ENCODE results near the gene CIDEB. TPM values are rescaled to one million over a fixed set of nuclear protein-coding genes. Genes with fewer than 3 reads are reported as not detected.

The CIDEB gene
- total and polyA plus RNA-seq, 2 of the 13 experiments (the other 11 are each of a cell fraction or from before 2014, with no cell fraction given) = 35.8 to 110 TPM

DNA sequence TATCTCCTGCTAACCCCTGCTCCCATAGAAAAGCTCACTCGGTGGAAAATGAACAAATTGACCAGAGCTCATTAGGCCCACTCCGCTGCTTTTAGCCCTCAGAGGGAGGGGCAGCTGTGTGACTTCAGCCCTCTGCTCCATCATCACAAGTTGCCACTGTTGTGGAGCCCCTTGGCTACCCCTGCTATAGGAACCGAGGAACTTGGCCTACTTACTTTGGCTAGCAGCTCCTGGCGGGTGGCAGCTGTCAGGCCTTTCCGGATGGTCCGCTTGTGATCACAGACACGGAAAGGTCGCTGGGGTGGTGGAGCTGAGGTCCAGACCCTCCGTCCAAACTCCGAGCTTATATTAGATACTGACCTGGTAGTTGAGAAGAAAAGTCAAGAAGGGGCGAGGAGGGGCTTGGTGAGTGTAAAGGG, 612 bp downstream of the CIDEB start (continued):
- peak; percentile 36; the same call in 1 of the 2 replicates for TF ChIP-seq ZNF768 (CRISPR knock-in tag; IDR thresholded peaks at IDR 0.05)
- TF ChIP-seq, protein P1, sequence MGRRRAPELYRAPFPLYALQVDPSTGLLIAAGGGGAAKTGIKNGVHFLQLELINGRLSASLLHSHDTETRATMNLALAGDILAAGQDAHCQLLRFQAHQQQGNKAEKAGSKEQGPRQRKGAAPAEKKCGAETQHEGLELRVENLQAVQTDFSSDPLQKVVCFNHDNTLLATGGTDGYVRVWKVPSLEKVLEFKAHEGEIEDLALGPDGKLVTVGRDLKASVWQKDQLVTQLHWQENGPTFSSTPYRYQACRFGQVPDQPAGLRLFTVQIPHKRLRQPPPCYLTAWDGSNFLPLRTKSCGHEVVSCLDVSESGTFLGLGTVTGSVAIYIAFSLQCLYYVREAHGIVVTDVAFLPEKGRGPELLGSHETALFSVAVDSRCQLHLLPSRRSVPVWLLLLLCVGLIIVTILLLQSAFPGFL (CRISPR knock-in tag; IDR thresholded peaks at IDR 0.05) = no peak
- TF ChIP-seq ZNF547 (CRISPR knock-in tag; IDR thresholded peaks at IDR 0.05) = peak; percentile 21; the same call in 1 of the 2 replicates
- TF ChIP-seq, protein P2, sequence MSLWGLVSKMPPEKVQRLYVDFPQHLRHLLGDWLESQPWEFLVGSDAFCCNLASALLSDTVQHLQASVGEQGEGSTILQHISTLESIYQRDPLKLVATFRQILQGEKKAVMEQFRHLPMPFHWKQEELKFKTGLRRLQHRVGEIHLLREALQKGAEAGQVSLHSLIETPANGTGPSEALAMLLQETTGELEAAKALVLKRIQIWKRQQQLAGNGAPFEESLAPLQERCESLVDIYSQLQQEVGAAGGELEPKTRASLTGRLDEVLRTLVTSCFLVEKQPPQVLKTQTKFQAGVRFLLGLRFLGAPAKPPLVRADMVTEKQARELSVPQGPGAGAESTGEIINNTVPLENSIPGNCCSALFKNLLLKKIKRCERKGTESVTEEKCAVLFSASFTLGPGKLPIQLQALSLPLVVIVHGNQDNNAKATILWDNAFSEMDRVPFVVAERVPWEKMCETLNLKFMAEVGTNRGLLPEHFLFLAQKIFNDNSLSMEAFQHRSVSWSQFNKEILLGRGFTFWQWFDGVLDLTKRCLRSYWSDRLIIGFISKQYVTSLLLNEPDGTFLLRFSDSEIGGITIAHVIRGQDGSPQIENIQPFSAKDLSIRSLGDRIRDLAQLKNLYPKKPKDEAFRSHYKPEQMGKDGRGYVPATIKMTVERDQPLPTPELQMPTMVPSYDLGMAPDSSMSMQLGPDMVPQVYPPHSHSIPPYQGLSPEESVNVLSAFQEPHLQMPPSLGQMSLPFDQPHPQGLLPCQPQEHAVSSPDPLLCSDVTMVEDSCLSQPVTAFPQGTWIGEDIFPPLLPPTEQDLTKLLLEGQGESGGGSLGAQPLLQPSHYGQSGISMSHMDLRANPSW (CRISPR knock-in tag; IDR thresholded peaks at IDR 0.05; ENCODE audit: borderline replicate concordance) = 0 out of 2 replicates have a peak, but pooled peaks have one; percentile 59
- no peak for TF ChIP-seq RELA (CRISPR knock-in tag; IDR thresholded peaks at IDR 0.05)
- TF ChIP-seq RCOR2 (CRISPR knock-in tag; IDR thresholded peaks at IDR 0.05) = no peak
- TF ChIP-seq, protein P3, sequence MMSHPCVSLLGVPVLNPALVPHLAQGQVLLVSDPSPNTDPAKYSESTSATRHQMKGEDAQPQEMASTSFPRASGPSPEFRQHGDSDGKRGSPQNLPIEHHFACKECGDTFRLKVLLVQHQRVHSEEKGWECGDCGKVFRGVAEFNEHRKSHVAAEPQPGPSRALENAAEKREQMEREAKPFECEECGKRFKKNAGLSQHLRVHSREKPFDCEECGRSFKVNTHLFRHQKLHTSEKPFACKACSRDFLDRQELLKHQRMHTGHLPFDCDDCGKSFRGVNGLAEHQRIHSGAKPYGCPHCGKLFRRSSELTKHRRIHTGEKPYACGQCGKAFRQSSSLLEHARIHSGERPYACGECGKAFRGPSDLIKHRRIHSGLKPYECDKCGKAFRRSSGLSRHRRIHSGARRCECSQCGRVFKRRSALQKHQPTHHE (CRISPR knock-in tag; IDR thresholded peaks at IDR 0.05; ENCODE audit: borderline replicate concordance) = no peak
- TF ChIP-seq, protein P4, sequence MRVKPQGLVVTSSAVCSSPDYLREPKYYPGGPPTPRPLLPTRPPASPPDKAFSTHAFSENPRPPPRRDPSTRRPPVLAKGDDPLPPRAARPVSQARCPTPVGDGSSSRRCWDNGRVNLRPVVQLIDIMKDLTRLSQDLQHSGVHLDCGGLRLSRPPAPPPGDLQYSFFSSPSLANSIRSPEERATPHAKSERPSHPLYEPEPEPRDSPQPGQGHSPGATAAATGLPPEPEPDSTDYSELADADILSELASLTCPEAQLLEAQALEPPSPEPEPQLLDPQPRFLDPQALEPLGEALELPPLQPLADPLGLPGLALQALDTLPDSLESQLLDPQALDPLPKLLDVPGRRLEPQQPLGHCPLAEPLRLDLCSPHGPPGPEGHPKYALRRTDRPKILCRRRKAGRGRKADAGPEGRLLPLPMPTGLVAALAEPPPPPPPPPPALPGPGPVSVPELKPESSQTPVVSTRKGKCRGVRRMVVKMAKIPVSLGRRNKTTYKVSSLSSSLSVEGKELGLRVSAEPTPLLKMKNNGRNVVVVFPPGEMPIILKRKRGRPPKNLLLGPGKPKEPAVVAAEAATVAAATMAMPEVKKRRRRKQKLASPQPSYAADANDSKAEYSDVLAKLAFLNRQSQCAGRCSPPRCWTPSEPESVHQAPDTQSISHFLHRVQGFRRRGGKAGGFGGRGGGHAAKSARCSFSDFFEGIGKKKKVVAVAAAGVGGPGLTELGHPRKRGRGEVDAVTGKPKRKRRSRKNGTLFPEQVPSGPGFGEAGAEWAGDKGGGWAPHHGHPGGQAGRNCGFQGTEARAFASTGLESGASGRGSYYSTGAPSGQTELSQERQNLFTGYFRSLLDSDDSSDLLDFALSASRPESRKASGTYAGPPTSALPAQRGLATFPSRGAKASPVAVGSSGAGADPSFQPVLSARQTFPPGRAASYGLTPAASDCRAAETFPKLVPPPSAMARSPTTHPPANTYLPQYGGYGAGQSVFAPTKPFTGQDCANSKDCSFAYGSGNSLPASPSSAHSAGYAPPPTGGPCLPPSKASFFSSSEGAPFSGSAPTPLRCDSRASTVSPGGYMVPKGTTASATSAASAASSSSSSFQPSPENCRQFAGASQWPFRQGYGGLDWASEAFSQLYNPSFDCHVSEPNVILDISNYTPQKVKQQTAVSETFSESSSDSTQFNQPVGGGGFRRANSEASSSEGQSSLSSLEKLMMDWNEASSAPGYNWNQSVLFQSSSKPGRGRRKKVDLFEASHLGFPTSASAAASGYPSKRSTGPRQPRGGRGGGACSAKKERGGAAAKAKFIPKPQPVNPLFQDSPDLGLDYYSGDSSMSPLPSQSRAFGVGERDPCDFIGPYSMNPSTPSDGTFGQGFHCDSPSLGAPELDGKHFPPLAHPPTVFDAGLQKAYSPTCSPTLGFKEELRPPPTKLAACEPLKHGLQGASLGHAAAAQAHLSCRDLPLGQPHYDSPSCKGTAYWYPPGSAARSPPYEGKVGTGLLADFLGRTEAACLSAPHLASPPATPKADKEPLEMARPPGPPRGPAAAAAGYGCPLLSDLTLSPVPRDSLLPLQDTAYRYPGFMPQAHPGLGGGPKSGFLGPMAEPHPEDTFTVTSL (CRISPR knock-in tag; IDR thresholded peaks at IDR 0.05; ENCODE audit: borderline replicate concordance) = no peak
- peak; percentile 78; the same call in 1 of the 2 replicates for TF ChIP-seq ZNF10 (CRISPR knock-in tag; IDR thresholded peaks at IDR 0.05; ENCODE audit: borderline replicate concordance, low read depth)
- TF ChIP-seq, protein P5, sequence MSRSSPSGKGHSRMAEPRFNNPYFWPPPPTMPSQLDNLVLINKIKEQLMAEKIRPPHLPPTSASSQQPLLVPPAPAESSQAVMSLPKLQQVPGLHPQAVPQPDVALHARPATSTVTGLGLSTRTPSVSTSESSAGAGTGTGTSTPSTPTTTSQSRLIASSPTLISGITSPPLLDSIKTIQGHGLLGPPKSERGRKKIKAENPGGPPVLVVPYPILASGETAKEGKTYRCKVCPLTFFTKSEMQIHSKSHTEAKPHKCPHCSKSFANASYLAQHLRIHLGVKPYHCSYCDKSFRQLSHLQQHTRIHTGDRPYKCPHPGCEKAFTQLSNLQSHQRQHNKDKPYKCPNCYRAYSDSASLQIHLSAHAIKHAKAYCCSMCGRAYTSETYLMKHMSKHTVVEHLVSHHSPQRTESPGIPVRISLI (CRISPR knock-in tag; IDR thresholded peaks at IDR 0.05; ENCODE audit: borderline replicate concordance) = no peak
- TF ChIP-seq POLR2AphosphoS2 (IDR thresholded peaks at IDR 0.05; ENCODE audit: low read depth, low read length) = 0 out of 2 replicates have a peak, but pooled peaks have one; percentile 32
- 0 out of 2 replicates have a peak, but pooled peaks have one; percentile 21 for TF ChIP-seq ZNF441 (CRISPR knock-in tag; IDR thresholded peaks at IDR 0.05; ENCODE audit: borderline replicate concordance)
- peak; percentile 60; the same call in 1 of the 2 replicates for TF ChIP-seq ARHGAP35 (CRISPR knock-in tag; IDR thresholded peaks at IDR 0.05; ENCODE audit: borderline replicate concordance)
- TF ChIP-seq ZNF598 (CRISPR knock-in tag; IDR thresholded peaks at IDR 0.05; ENCODE audit: borderline replicate concordance) = 0 out of 2 replicates have a peak, but pooled peaks have one; percentile 55
- TF ChIP-seq MYNN (CRISPR knock-in tag; IDR thresholded peaks at IDR 0.05; ENCODE audit: low read depth) = no peak

All from HepG2 (cell line).